Liver (tissue), 9 donors: ENCODE results near the gene MYL1. TPM values are rescaled to one million over a fixed set of nuclear protein-coding genes. Genes with fewer than 3 reads are reported as not detected.

Experiments
- DNase-seq: peaks from one replicate; pipeline ENCODE4 v3.0.0-alpha.2; 2017; ENCODE audit warnings: low spot score
- H3K27ac ChIP-seq, 2 donors: one replicate each; pipeline ENCODE4 v1.7.0; 2013; ENCODE audit warnings: inconsistent platforms in 2 of 2, low read length in 2 of 2, control low read depth in 1 of 2, low read depth in 1 of 2, mild to moderate bottlenecking in 1 of 2
- H3K27me3 ChIP-seq, 4 donors: one replicate each; pipeline versions ENCODE4 v1.6.1 to v1.7.0; 2013; ENCODE audit warnings: low read length in 3 of 4, inconsistent platforms in 1 of 4, mild to moderate bottlenecking in 1 of 4, moderate library complexity in 1 of 4; ENCODE audit not compliant: control insufficient read depth in 4 of 4, insufficient read depth in 4 of 4
- H3K36me3 ChIP-seq, 4 donors: one replicate each; pipeline versions ENCODE4 v1.6.1 to v1.7.0; 2013; ENCODE audit warnings: low read length in 3 of 4, mild to moderate bottlenecking in 3 of 4, low read depth in 1 of 4, moderate library complexity in 1 of 4; ENCODE audit not compliant: control insufficient read depth in 4 of 4, insufficient read depth in 3 of 4
- H3K4me1 ChIP-seq, 4 donors: one replicate each; pipeline versions ENCODE4 v1.6.1 to v1.7.0; 2013; ENCODE audit warnings: low read length in 3 of 4, mild to moderate bottlenecking in 3 of 4, moderate library complexity in 1 of 4; ENCODE audit not compliant: control insufficient read depth in 4 of 4, insufficient read depth in 4 of 4
- H3K4me3 ChIP-seq, 3 donors: one replicate each; pipeline versions ENCODE4 v1.6.1 to v1.7.0; 2013; ENCODE audit warnings: low read length in 3 of 3, control low read depth in 1 of 3, low read depth in 1 of 3, mild to moderate bottlenecking in 1 of 3
- H3K9ac ChIP-seq, 2 donors: one replicate each; pipeline ENCODE4 v1.7.0; 2013; ENCODE audit warnings: low read length in 2 of 2, mild to moderate bottlenecking in 2 of 2, moderate library complexity in 2 of 2, control low read depth in 1 of 2, low read depth in 1 of 2
- H3K9me3 ChIP-seq, 4 donors: one replicate each; pipeline versions ENCODE4 v1.6.1 to v1.7.0; 2013; ENCODE audit warnings: low read length in 3 of 4; ENCODE audit not compliant: control insufficient read depth in 4 of 4
- EGR1 ChIP-seq, 2 donors: IDR thresholded peaks; 2 replicates each; pipeline ENCODE4 v1.6.1; 2016 to 2018; ENCODE audit warnings: antibody characterized with exemption in 2 of 2, low read depth in 2 of 2
- FOXA2 ChIP-seq: IDR thresholded peaks from 2 replicates; pipeline ENCODE4 v1.6.1; 2016; ENCODE audit warnings: antibody characterized with exemption
- HNF4G ChIP-seq: IDR thresholded peaks from 2 replicates; pipeline ENCODE4 v1.6.1; 2016; ENCODE audit warnings: antibody characterized with exemption
- JUND ChIP-seq, 2 donors: IDR thresholded peaks; 2 replicates each; pipeline ENCODE4 v1.6.1; 2016; ENCODE audit warnings: antibody characterized with exemption in 2 of 2
- NR2F2 ChIP-seq: IDR thresholded peaks from 2 replicates; pipeline ENCODE4 v1.6.1; 2016; ENCODE audit warnings: antibody characterized with exemption
- SP1 ChIP-seq: IDR thresholded peaks from 2 replicates; pipeline ENCODE4 v1.6.1; 2018; ENCODE audit warnings: antibody characterized with exemption, mild to moderate bottlenecking
- TAF1 ChIP-seq: conservative IDR thresholded peaks from 2 replicates; pipeline ENCODE4 v1.6.1; 2016; ENCODE audit warnings: antibody characterized with exemption, mild to moderate bottlenecking
- YY1 ChIP-seq: IDR thresholded peaks from 2 replicates; pipeline ENCODE4 v1.6.1; 2016; ENCODE audit warnings: antibody characterized with exemption, mild to moderate bottlenecking
- WGBS: extraction: QIAGEN DNeasy Blood & Tissue Kit; methylation state at CpG from one replicate; pipeline ENCODE4 v1.1.7; 2013; 5-methylcytosine and 5-hydroxymethylcytosine counted together
- polyA plus RNA-seq, 2 donors: library from polyadenylated mRNA; stranded (reverse) in 1 of 2; unstranded in 1 of 2; fragments of 200-250 nt in 1 of 2; fragments of >200 nt in 1 of 2; fragmentation: Nextera tagmentation in 1 of 2; extraction: Ambion mirVana in 1 of 2; gene quantifications; one replicate each; pipeline versions ENCODE4 v1.2.1 to v1.2.3, GENCODE V29; 2013 to 2015
- total RNA-seq, 2 donors: library from RNA; depleted of rRNA; stranded (reverse); fragments of >200 nt; gene quantifications; one replicate each; pipeline ENCODE4 v1.2.3, GENCODE V29; 2014
- TF ChIP-seq, protein P1 (sequence below): IDR thresholded peaks from 2 replicates; pipeline ENCODE4 v1.6.1; 2016; ENCODE audit warnings: antibody characterized with exemption, mild to moderate bottlenecking
- TF ChIP-seq, protein P2 (sequence below): IDR thresholded peaks from 2 replicates; pipeline ENCODE4 v1.6.1; 2016; ENCODE audit warnings: antibody characterized with exemption
- TF ChIP-seq, protein P3 (sequence below): IDR thresholded peaks from 2 replicates; pipeline ENCODE4 v1.6.1; 2016; ENCODE audit warnings: antibody characterized with exemption
- donor health status: healthy.
- donor health status: healthy.
- donor health status: healthy.
- donor health status: healthy.
- donor health status: healthy.

Gene MYL1
- total and polyA plus RNA-seq, 4 donors: not detected

DNA sequence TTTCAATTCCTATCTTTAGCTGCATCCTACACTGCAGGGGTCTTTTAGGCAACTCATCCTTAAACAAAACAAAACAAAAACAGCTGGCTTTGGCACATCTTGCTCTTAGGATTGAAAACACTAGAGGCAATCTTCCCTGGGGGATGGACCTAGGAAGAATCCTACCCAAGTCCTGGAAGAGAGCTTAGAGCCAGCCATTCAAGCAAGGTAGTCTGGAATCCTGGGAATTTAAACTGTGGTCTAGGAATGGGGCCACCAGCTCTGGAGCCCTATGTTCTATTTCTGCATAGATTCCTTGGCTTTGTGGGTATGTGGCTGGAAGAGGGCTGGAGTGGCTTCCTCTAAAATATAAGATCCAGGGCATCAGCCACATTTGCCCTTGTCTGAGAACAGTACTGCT lies 27.7 kb downstream of the MYL1 start:
- Histone ChIP-seq H3K9ac (no peak overlapping the region), H3K27me3 (no peaks in the 10 kb centered on the region), H3K4me3 (no peak overlapping the region), H3K4me1 (no peaks in the 10 kb centered on the region), H3K9me3 (peaks cover 0 to 18% (median 0%) of the 10 kb centered on the region in 4 donors), H3K36me3 (no peaks in the 10 kb centered on the region), H3K27ac (no peak overlapping the region)
- TF ChIP-seq HNF4G (no peak), NR2F2 (no peak), SP1 (no peak), FOXA2 (no peak), EGR1 (IDR thresholded peaks at IDR 0.05; ENCODE audit: low read depth in 2 of 2) (no peak), JUND (IDR thresholded peaks at IDR 0.05) (no peak), YY1 (no peak), TAF1 (no peak)
- TF ChIP-seq, protein P1, sequence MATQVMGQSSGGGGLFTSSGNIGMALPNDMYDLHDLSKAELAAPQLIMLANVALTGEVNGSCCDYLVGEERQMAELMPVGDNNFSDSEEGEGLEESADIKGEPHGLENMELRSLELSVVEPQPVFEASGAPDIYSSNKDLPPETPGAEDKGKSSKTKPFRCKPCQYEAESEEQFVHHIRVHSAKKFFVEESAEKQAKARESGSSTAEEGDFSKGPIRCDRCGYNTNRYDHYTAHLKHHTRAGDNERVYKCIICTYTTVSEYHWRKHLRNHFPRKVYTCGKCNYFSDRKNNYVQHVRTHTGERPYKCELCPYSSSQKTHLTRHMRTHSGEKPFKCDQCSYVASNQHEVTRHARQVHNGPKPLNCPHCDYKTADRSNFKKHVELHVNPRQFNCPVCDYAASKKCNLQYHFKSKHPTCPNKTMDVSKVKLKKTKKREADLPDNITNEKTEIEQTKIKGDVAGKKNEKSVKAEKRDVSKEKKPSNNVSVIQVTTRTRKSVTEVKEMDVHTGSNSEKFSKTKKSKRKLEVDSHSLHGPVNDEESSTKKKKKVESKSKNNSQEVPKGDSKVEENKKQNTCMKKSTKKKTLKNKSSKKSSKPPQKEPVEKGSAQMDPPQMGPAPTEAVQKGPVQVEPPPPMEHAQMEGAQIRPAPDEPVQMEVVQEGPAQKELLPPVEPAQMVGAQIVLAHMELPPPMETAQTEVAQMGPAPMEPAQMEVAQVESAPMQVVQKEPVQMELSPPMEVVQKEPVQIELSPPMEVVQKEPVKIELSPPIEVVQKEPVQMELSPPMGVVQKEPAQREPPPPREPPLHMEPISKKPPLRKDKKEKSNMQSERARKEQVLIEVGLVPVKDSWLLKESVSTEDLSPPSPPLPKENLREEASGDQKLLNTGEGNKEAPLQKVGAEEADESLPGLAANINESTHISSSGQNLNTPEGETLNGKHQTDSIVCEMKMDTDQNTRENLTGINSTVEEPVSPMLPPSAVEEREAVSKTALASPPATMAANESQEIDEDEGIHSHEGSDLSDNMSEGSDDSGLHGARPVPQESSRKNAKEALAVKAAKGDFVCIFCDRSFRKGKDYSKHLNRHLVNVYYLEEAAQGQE: no peak
- TF ChIP-seq, protein P2, sequence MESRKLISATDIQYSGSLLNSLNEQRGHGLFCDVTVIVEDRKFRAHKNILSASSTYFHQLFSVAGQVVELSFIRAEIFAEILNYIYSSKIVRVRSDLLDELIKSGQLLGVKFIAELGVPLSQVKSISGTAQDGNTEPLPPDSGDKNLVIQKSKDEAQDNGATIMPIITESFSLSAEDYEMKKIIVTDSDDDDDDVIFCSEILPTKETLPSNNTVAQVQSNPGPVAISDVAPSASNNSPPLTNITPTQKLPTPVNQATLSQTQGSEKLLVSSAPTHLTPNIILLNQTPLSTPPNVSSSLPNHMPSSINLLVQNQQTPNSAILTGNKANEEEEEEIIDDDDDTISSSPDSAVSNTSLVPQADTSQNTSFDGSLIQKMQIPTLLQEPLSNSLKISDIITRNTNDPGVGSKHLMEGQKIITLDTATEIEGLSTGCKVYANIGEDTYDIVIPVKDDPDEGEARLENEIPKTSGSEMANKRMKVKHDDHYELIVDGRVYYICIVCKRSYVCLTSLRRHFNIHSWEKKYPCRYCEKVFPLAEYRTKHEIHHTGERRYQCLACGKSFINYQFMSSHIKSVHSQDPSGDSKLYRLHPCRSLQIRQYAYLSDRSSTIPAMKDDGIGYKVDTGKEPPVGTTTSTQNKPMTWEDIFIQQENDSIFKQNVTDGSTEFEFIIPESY: no peak
- no peak for DNase-seq

DNA sequence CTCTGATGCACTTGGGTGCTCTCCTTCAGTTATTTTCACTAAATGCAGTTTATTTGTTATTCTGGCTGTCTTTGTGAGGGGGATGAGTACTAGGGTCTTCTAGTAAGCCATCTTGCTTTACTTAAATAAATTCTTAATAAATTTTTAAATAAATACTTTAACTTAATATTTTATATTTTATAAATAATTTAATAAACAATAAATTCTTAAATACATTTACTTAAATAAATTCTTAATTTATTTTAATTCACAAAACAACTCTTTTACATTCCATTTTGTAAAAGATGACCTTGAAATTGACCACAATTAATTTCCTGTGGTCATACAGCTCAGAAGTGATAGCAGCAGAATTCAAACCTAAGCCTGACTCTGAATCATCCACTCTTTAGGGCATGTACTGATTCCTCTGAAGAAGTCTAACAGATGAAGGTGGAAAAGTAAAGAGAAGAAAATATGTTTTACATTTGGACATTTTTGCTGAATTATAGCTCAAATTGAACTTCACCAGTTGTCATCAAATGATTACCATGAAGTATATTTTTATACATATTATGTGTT lies 28.8 kb downstream of the MYL1 start:
- peaks cover 0 to 18% (median 0%) of the 10 kb centered on the region in 4 donors for H3K9me3 ChIP-seq
- H3K36me3 ChIP-seq: no peaks in the 10 kb centered on the region
- H3K27me3 ChIP-seq: no peaks in the 10 kb centered on the region
- no peak for DNase-seq
- H3K9ac ChIP-seq: no peak overlapping the region
- H3K27ac ChIP-seq: no peak overlapping the region
- no peak overlapping the region for H3K4me3 ChIP-seq
- no peak for TF ChIP-seq TAF1
- TF ChIP-seq, protein P3, sequence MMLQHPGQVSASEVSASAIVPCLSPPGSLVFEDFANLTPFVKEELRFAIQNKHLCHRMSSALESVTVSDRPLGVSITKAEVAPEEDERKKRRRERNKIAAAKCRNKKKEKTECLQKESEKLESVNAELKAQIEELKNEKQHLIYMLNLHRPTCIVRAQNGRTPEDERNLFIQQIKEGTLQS: no peak
- H3K4me1 ChIP-seq: no peaks in the 10 kb centered on the region

DNA sequence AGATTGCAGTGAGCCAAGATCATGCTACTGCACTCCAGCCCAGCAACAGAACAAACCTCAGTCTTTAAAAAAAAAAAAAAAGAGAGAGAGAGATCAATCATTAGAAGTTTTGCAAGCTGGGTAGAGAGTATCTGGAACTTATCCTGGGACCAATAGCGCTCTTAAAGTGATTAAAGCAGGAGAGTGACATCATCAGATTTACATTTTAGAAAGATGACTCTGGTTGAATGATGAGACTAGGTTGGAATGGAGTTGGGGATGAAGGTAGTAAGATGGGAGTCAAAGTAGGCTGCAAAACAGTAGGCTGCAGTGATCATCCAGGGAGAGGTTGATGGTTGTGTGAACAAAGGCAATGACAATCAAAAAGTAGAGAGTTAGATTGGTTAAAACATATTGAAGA lies 37.8 kb downstream of the MYL1 start:
- no peak for TF ChIP-seq JUND (IDR thresholded peaks at IDR 0.05)
- TF ChIP-seq HNF4G: no peak
- no peaks in the 10 kb centered on the region for H3K36me3 ChIP-seq
- H3K27me3 ChIP-seq: no peaks in the 10 kb centered on the region
- no peaks in the 10 kb centered on the region for H3K9me3 ChIP-seq
- H3K27ac ChIP-seq: no peak overlapping the region
- H3K4me3 ChIP-seq: no peak overlapping the region
- H3K9ac ChIP-seq: no peak overlapping the region
- no peaks in the 10 kb centered on the region for H3K4me1 ChIP-seq
- 83% methylated on average over 1 of the region's 1 CpG for WGBS
- no peak for DNase-seq
